GM12875 (cell line): Measurements from ENCODE around the gene FLVCR2.
"Not testable (repeated sequence)": the region's sequence is repeated elsewhere in the genome, so short reads cannot be mapped to it uniquely, and the experiment has no call there.

Experiments
- H3K4me3 ChIP-seq: one replicate; pipeline ENCODE4 v1.5.1; 2011; ENCODE audit warnings: low read depth, low read length, control low read depth
- TF ChIP-seq, protein P1 (sequence below): IDR thresholded peaks from 2 replicates; pipeline ENCODE4 v1.5.1; 2011; ENCODE audit warnings: low read depth, mild to moderate bottlenecking, control low read depth, inconsistent platforms, low read length, moderate library complexity, borderline replicate concordance; ENCODE audit not compliant: insufficient read depth

The FLVCR2 gene

DNA sequence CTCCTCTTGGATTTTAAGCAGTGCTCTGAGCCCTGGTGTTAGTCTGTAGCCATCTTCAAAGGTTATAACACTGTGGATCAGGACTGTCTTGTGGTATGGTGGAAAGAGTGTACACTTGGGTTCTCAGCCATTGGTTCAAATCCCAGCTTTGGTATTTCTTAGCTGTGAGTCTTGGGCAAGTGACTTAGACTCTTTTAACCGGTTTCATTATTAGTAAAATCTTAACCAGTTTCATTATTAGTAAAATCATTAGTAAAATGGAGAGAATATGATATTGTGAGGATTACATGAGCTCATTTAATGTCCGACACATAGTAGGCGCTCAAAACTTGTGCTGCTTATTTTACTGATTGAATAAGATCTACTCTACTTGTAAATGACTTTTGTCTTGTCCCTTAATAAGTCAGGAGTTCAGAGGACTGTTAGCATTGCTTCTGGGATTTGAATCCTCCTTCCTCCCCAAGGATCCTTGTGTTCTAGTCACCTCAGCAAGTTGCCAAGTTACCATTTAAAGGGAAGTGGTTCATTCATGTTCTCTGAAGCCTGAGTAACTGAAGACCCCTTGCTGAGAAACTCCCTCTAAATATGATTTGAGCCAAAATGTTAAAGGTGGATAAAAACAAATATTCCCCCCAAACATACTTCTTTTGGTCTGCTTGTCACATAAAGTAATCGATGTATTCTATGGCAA is 95.1 kb downstream of the FLVCR2 start:
- TF ChIP-seq, protein P1, sequence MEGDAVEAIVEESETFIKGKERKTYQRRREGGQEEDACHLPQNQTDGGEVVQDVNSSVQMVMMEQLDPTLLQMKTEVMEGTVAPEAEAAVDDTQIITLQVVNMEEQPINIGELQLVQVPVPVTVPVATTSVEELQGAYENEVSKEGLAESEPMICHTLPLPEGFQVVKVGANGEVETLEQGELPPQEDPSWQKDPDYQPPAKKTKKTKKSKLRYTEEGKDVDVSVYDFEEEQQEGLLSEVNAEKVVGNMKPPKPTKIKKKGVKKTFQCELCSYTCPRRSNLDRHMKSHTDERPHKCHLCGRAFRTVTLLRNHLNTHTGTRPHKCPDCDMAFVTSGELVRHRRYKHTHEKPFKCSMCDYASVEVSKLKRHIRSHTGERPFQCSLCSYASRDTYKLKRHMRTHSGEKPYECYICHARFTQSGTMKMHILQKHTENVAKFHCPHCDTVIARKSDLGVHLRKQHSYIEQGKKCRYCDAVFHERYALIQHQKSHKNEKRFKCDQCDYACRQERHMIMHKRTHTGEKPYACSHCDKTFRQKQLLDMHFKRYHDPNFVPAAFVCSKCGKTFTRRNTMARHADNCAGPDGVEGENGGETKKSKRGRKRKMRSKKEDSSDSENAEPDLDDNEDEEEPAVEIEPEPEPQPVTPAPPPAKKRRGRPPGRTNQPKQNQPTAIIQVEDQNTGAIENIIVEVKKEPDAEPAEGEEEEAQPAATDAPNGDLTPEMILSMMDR: no peak
- no peak overlapping the region for H3K4me3 ChIP-seq

DNA sequence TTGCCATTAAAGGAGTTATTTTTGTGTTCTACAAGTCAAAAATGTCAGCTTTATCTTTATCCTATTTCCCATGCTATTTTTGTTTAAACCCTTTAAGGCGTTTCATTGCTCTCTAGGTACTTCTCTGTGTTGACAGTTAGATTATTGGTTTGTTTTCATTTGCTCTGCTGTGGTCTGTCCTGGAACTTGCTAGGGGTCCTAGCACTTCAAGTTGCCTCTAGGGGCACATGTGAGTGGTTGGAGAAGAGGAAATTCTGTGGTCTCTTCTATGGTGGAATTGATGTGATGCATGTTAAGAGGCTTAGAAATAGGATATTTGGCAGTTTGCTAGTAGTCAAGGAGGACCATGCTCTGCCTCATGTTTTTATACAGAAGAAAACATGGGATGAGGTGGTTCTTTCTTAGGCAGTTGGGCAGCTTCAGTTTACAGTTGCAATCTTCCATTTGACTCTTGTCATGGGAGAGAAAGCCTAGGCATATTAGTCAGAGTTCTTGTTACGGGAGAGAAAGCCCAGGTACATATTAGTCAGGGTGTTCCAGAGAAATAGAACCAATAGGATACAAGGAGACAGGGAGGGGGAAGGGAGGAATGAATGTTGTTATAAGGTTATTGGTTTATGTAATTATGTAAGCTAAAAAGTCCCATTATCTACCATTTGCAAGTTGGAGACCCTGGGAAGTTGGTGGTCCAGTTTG is 97.0 kb downstream of the FLVCR2 start:
- no peak overlapping the region for H3K4me3 ChIP-seq
- TF ChIP-seq, protein P1: 0 out of 2 replicates have a peak, but pooled peaks have one; percentile 6

DNA sequence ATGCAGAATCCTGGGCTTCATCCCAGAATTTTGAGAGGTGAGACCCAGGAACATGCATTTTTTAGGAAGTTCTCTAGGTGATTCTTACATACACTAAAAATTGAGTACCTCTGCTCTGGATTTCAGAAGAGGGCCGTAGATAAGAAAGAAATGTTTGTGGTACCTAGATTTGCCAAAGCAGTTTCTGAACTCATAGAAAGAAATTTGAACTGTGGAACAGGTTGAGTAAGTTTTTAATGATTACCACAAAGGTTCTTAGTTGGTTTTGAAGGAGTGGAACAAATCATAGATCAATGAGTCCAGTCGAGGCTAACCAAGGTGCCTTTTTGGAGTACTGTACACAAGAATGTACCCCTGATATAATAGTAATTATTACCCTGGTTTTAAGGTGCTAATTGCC is 107.5 kb downstream of the FLVCR2 start:
- H3K4me3 ChIP-seq: no peak overlapping the region
- TF ChIP-seq, protein P1: no peak

DNA sequence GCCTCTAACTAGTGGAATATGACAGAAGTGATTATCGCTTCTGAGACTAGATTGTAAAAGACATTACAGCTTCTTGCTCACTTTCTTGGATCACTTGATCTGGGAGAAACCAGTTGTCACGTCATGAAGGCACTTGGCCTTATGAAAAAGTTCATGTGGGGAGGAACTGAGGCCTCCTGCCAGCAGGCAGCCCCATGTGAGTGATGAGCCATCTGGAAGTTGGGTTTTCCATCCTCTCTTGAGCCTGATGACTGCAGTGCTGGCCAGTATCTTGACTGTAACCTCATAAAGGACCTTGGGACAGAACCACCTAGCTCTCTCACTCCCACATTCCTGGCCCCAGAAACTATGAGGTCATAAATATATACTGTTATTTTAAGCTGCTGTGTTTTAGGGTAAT is 110.6 kb downstream of the FLVCR2 start:
- no peak overlapping the region for H3K4me3 ChIP-seq
- TF ChIP-seq, protein P1: no peak

DNA sequence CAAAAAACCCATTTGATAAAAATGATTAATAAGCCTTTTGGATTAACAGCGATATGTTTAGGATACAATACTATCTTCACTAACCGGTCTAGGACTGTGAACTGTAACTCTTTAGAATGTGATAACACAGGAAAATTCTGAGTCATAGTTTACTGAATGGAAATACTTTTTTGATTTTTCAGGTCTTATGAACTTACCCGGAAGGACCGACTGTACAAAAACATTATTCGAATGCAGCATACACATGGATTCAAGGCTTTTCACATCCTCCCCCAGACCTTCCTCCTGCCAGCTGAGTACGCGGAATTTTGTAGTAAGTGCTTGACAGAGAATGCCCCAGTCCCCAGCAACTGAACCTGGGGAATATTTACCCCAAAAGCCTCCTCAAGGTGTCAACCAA is 111.6 kb downstream of the FLVCR2 start:
- TF ChIP-seq, protein P1: no peak
- no peak overlapping the region for H3K4me3 ChIP-seq

DNA sequence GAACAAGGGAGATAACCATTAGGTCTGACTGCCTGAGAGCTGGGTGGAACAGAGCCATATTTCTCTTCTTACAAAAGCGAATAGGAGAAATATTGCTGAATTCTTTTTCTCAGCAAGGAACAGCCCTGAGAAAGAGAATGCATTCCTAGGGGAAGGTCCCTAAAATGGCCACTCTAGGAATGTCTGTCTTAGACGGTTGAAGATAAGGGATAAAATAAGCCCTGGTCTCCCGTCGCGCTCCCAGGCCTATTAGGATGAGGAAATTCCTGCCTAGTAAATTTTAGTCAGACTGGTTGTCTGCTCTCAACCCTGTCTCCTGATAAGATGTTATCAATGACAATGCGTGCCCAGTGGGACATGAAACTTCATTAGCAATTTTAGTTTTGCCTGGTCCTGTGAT is 116.6 kb downstream of the FLVCR2 start:
- H3K4me3 ChIP-seq: not testable (repeated sequence)

DNA sequence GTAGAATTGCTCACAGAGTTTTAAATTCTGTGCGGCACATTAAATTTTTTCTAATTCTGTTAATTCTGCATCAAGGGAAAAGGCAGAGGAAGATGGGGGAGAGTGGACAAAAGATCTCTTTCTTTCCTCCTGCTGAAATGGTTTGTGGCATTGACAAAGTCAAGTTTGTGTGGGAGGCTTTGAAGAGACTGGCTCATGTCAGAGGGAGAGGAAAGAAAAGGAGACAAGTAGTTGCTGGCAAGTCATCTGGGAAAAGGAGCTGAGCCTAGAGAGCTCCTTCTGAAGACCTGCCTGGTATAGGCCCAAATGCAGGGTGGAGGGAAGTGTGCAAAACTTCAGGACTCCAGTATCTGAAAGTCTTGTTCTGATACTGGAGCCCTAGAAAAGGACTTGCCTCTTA is 119.0 kb downstream of the FLVCR2 start:
- TF ChIP-seq, protein P1: no peak
- H3K4me3 ChIP-seq: no peak overlapping the region
